SH-SY5Y (cell line): ENCODE measurements around the gene MED13L.

Source experiments
- GATA2 ChIP-seq: IDR thresholded peaks from 2 replicates; pipeline ENCODE4 v1.6.1; 2011; ENCODE audit warnings: mild to moderate bottlenecking, low read depth, low read length
- GATA3 ChIP-seq: IDR thresholded peaks from 2 replicates; pipeline ENCODE4 v1.6.1; 2011; ENCODE audit warnings: low read depth, mild to moderate bottlenecking, low read length, moderate library complexity

DNA sequence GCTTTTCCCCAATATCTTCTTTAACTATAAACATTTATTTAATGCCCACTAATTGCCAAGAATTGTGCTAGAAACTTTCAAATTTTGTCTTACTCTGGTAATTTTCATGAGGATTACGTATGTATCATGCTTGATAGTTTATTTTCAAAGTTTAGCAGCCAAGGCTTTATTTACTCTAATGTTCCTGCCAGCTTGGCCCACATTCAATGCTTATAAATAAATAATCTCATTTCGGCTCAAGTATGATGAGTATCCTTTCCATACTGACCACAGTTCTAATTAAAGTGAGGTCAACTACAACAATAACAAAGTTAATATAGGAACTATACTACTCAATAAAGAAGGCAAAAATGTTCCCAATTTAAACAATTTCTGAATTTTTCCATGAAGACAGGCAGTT is 259.2 kb downstream of the MED13L start:
- no peak for TF ChIP-seq GATA2
- no peak for TF ChIP-seq GATA3
